HK-2 (cell line): Measurements from ENCODE around the gene KIAA0319L.

Source experiments
- DNase-seq: peaks from one replicate; pipeline ENCODE4 v3.0.0-alpha.2; 2018; ENCODE audit not compliant: unreplicated experiment

The KIAA0319L gene

GRCh38 chr1:35563166-35563565, 6.0 kb upstream of the KIAA0319L start:
- DNase-seq: no peak

GRCh38 chr1:35561972-35562680, 4.9 kb upstream of the KIAA0319L start:
- DNase-seq: no peak

DNA sequence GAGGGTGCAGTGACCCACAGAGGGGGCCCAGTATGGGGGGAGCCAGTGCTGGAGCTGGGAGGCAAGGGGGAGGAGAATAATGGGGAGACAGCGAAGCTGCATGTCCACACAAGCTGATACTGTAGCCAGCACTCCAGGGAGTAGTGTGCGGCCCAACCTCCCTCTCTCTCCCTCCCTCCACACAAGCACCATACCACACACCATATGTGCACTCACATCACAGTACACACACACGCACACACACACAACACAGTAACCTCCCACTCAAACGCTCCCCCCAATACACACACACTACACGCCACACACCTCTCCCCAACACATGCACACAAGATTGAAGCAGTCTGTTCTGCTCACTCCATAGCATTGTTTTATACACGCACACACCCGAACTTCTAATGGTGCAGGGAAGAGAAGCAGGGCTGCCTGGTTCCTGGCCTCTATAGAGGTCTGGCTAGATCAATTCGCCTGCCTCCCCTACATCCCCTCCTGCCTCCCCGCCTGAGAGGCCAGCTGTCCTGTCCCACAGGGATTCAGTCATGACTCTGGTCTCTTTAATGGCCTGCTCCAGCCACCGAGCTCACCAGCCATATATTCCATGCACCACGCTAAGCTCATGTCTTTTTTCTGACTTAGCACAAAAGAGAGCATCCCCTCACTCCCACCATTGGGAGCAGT, 4.2 kb upstream of the KIAA0319L start:
- no peak for DNase-seq

- no peak for DNase-seq
Observed at GRCh38 chr1:35560256-35561225, 3.3 kb upstream of the KIAA0319L start.

DNA sequence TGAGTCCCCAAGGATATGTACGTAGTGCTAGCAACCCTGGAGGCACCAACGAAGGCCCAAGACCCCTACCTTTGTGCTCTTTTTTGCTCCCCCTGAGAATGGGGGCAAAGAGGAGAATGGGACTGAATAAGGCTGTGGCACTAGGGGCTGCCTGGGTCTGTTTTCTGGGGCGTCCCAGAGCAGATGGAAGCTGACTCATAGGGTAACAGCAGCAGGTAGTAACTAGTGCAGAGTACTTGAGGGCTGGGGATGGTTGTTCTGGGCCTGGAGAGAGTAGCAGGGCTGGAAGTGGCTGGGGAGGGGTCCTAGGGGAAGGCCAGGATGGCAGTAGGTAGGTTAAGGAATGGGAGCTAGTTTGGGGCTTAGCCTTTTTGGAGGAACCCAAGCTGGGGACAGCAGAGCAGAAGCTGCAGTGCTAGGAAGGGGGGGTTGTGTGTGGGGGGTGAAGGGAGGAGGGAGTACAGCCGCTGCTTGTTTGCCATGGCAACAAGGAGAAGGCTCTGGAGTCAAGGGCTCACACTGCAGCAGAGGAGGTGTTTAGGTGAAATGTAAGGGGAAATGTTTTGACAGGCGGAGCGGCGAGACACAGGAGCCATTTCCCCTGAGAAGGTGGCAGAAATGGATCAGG, 2.2 kb upstream of the KIAA0319L start:
- no peak for DNase-seq

DNA sequence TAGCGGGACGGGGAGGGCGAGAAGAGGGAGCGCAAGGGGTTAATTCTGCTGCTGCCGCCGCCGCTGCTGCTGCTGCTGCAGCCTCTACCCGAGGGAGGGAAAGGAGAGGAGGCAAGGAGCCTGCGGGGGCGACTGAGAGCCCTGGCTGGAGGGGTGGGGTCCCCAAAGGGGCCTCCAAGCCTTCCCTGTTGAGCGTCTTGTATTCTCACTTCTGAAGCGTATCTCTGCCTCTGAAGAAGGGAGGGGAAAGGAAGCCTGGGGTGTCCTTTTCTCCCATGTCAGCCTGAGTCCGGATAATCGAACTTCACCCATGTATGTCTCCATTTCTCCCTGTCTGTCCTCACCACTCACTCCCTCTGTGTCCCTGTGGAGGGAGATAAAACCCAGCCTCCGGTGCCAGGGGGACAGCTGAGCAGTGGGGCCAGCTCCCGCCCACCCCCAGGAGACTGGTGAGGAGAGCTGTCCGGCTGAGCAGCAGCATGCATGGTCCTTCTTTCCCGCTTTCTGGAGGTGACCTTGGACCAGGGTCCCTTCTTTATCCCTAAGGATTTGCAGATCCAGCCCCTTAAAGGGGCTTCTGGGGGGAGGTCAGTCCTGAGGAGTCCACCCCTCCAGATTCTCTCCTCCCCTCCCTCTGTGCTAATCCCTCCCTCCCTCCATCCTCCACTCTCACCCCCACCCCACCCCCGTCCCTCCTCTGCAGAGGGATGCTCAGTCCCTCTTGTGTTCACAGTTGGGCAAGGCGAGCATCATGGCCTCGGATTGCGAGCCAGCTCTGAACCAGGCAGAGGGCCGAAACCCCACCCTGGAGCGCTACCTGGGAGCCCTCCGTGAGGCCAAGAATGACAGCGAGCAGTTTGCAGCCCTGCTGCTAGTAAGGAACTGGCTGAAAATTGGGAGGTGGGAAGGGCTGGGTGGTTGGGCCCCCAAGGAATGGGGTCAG, 1.4 kb upstream of the KIAA0319L start:
- no peak for DNase-seq

DNA sequence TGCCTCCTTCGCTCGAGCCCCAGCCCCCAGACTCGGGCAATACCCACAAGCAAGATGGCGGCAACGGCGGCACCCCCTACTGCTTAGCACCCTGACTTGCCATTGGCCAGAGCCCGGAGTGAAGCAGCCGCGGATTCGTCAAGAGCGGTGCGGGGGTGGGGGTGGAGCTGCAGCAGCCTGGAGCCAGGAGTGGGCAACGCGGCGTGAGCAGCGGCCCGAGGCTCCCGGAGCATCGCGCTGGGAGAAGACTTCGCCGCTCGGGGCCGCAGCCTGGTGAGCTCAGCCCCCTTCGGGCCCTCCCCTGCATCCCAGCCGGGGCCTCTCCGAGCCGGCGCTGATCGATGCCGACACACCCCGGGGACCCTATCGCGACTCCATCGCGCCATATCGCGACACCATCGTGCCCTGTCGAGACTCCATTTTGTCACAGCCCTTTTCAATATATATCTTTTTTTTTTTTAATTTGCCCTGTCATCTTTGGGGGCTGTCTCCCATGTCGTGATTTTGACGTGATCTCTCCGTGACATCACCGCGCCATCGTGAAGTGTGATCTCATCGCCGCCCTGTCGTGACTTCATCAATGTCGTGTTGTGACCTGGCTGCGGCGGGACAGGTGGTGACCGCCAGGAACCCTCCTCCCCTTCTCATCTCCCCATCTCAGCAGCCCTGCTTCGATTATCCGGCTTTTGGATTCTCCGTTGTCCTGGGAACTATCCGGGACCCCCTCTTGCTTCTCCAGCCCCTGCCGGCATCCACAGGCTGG, 589 bp upstream of the KIAA0319L start, which contains the start of gene NCDN:
Gene NCDN, plus strand, starts transcription at position 189 of the 763 bp plus-strand sequence. Its CDS starts 392 bp downstream, at position 581.
- DNase-seq: peak; percentile 99

DNA sequence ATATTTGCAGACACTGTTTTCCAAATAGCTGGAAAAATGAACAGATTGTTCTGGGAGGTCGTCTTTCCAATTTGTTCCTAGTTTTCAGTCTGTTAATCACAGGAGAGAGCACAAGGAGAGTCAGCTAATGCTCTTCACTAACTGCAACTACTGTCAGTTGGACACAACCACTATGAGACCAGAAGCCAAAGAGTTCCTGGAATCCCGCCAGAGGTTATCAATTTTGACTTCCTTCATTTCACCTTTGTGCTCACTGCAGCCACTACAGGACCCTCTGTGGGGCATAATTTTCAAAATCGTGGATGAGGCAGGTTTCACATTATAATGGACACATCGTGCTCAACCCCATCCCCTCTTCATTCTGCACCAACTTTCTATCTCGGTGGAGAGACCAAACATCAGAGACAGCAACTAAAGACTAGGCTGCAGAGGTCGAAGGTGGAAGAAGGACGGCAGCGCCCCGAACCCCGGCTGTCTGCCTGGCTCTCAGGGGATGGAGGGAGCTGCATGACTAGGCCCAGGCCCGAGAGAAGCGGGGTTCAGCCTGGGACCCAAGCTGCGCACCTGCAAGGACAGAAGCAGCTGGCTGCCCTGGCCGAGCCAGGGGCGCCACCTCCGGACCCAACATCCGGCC, 602 bp downstream of the KIAA0319L start:
- no peak for DNase-seq

- no peak for DNase-seq
Observed at GRCh38 chr1:35555601-35556477, 1.4 kb downstream of the KIAA0319L start.

DNA sequence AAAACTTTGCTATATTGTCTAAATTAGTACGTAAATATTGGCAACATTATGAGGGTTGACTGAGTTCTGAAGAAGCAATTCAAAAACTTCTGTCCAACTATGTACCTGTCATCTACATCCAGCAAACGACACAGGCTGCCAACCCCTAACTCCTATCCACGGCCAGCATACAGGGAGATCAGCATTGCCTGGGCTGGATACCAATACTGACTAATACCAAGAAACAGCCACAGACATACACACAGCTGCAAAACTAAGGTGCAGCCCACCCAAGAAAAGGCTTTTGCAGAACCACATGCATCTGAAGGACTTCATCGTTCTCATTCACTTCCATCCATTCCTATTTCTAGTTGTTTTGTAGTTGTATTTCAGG, 2.0 kb downstream of the KIAA0319L start:
- DNase-seq: no peak

GRCh38 chr1:35554266-35555211, 2.7 kb downstream of the KIAA0319L start:
- no peak for DNase-seq

GRCh38 chr1:35553851-35554250, 3.4 kb downstream of the KIAA0319L start:
- no peak for DNase-seq

GRCh38 chr1:35546614-35547013, 10.6 kb downstream of the KIAA0319L start:
- no peak for DNase-seq

DNA sequence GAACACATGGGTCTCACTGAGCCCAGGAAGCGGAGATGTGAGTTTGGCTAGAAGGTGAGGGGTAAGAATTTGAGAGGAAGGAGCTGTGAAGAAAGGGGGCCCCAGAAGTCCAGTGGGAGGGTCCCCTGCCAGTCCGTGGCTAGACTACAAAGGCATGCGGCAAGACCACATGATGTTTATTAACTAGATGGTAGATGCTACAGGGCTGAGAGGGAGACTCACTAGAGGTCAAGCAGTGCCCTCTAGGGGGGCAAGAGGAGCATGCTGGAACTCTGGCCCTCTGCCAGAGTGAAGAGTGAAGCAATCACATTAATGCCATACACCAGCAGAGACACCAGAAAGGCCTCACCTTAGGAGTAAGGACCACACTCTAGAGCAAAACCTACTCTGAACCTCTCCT, 12.2 kb downstream of the KIAA0319L start:
- peak; percentile 57 for DNase-seq

DNA sequence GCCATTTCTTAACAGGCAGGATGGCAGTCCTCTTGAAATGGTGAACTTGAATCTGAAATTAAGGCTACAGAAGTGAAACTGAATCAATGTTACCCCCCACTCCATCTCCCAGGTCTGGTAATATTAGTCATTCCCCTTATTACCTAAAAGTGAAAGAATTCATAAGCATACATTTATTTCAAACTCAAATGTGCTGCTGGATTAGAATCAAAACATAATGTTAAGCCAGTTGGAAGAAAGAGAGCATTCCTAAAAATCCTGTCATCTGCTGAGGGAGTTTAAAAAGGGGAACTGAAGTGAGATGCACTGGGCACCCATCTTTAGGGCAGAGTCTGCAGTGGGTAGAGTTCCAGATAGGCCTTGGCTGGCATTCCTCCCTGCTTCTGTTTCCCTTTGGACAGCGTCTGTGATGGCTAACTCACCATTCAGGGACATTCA, 17.4 kb downstream of the KIAA0319L start:
- no peak for DNase-seq

DNA sequence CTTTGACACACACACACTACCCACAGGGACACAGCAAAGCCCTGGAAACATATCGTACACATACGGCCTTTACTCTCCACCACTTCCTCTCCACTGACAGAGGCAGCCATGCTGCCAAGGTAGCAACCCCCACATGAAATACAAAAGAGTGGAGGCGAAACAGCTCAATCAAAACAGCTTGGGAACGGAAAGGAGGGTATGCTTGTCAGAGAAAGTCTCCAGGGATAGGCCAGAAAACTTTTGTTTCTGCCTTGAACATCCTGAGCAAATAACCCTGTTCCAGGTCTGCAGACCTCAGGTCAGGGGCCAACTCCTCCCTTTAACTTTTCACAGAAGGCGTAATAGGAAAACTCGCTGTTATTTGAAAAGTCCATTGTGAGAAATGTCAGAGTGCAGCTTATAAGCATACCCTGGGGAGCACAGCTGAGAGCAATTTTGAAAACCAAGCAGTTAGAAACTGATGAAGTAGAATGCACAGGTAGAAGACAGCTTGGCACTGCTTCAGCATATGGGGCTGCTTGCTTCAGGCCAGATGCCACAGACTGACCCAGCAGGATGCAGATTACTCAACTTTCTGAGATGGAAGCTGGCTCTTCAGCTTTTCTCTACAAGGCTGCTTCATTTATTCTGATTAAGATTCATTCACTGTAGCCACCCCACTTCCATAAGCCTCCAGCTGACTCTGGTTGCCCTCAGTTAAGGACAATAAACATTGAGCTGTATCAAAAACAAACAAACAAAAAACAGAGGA, 18.0 kb downstream of the KIAA0319L start:
- no peak for DNase-seq
